GM12875 (cell line): ENCODE data around the gene PPP1CC.
"Not testable (repeated sequence)": the region's sequence is repeated elsewhere in the genome, so short reads cannot be mapped to it uniquely, and the experiment has no call there.

ENCODE experiments used
- H3K4me3 ChIP-seq: one replicate; pipeline ENCODE4 v1.5.1; 2011; ENCODE audit warnings: low read depth, low read length, control low read depth
- TF ChIP-seq, protein P1 (sequence below): IDR thresholded peaks from 2 replicates; pipeline ENCODE4 v1.5.1; 2011; ENCODE audit warnings: low read depth, mild to moderate bottlenecking, control low read depth, inconsistent platforms, low read length, moderate library complexity, borderline replicate concordance; ENCODE audit not compliant: insufficient read depth

Gene PPP1CC

DNA sequence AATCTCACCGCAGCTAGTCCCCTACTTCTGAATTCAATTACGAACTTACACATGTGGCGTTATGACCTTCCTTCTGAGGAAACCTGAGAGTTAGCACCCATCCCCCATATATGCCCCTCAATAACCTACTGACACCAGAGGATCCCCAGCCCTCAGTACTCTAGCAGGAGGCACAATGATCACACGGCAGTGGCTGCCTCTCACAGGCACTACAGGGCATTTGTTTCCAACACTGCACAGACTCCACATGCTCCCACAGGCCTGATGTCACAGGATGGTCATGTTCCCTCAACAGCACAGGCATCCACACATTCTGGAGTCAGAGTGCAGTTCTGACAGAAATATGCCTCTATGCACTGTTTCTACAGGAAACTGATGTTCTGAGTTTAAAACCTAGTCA, 17.4 kb downstream of the PPP1CC start:
- no peak overlapping the region for H3K4me3 ChIP-seq
- TF ChIP-seq, protein P1, sequence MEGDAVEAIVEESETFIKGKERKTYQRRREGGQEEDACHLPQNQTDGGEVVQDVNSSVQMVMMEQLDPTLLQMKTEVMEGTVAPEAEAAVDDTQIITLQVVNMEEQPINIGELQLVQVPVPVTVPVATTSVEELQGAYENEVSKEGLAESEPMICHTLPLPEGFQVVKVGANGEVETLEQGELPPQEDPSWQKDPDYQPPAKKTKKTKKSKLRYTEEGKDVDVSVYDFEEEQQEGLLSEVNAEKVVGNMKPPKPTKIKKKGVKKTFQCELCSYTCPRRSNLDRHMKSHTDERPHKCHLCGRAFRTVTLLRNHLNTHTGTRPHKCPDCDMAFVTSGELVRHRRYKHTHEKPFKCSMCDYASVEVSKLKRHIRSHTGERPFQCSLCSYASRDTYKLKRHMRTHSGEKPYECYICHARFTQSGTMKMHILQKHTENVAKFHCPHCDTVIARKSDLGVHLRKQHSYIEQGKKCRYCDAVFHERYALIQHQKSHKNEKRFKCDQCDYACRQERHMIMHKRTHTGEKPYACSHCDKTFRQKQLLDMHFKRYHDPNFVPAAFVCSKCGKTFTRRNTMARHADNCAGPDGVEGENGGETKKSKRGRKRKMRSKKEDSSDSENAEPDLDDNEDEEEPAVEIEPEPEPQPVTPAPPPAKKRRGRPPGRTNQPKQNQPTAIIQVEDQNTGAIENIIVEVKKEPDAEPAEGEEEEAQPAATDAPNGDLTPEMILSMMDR = no peak

DNA sequence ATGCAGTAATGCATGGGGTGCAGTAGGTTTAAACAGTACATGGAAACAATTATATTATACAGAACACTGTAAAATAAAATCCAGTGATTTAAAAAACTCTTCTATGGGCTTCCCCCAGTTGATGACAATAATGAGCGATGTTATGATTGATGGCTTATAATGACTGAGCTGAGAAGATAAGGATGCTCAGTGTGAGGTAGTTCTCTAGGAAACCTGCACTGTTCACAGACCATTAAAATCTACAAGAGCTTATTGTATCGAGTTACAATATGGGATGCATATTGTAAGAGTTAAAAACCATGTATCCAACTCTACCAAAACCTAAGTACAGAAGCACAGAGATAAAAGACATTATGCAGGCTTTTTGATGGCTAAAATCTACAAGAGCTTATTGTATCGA, 19.8 kb downstream of the PPP1CC start:
- H3K4me3 ChIP-seq = not testable (repeated sequence)

DNA sequence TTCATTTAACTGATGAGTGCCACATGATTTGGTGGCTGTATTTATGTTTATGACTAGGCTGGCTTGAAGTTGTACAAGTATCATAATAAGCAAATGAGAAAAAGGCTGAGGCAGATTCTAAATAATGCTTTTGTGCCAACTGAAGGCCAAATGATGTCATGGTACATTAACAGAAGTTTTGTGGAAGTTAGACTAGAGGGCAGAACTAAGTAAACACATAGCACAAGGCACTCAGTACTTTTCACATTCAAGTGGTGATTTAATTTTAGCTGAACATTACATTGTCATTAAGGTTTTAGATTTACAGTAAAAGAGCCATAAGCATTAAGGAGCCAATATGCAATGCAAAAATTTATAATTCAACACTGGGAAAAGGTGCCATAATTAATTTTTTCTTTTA, 21.1 kb downstream of the PPP1CC start:
- no peak overlapping the region for H3K4me3 ChIP-seq
- TF ChIP-seq, protein P1 = no peak

DNA sequence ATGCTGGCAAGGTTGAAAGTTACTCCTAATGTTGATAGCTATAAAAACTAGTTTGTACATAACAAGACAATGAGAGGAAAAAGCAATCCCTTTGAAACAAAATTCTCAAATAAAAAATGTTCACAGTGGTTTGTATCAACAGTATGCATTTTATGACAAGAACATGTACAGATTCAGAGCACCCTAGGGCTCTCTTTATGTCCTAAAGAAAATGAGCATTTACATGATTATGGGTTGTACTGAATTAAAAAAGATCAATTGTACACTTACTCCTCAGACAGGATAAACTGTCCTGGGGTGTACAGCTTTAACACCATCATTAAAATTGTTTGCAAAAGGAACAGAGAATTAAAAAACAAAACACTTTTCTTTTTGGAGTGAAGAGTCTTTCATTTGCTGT, 22.2 kb downstream of the PPP1CC start:
- no peak overlapping the region for H3K4me3 ChIP-seq
- TF ChIP-seq, protein P1 = no peak

DNA sequence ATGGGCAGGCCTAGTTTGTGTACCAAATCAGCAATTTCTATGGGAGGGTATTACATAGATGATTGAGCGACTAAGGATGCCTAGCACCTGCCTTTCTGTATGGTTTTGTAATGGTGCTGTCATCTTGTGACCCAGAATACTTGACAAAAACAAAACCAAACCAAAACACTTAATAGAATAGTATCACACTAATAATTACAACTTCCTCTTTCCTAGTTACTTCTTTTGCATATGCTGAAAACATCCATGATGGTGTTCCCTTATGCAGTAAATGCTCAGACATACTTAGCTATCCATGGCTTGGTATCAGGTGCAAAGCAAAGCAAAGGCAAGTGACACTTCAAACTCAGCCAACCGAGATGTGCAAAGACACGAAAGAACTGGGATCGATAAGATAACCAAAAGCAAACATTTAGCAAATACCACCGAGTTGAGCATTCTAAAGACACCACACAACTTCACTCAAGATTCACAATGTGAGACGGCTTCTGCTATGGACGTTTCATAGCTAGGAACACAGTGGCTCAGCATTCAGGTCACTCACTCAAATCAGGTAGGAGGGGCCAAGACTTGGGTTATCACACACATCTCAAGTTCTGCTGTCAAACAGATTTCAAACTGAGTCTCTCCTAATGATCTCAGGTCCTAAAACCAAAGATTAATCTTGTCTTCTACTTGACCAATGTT, 24.3 kb downstream of the PPP1CC start:
- TF ChIP-seq, protein P1 = no peak
- no peak overlapping the region for H3K4me3 ChIP-seq

DNA sequence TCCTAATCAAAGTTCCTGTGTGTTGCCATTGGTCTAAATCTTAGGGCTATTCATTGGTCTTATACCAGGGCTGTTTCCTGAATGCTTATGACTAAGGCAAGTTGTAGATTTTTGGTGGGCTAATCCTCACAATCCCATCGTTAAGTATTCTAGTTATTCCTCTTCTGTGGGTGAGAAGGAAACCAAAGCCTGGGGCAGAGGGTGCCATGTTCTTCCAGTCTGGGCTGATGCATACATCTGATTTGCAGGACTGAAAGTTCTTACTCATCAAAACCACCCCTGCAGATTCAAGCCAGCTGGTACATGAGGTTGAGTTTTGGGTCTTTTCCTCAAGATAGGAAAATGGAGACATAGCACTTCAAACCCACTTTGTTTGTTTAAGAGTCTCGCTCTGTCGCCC, 25.7 kb downstream of the PPP1CC start:
- no peak overlapping the region for H3K4me3 ChIP-seq
- TF ChIP-seq, protein P1 = no peak

DNA sequence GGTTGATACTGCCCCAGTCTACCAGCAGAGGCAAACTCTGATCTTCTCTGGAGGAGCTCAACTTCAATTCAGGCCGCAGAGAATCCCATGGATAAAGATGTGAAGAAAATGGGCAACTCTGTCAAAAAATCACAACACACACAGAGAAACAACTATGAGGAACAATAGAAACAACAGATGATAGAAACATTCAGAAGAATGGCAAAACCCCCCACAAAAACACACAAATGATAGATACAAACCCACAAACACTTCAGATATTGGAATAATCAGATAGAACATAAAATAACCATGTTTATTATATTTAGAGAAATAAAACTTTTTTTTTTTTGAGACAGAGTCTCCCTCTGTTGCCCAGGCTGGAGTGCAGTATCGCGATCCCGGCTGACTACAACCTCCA, 33.8 kb downstream of the PPP1CC start:
- no peak overlapping the region for H3K4me3 ChIP-seq
- TF ChIP-seq, protein P1 = no peak

DNA sequence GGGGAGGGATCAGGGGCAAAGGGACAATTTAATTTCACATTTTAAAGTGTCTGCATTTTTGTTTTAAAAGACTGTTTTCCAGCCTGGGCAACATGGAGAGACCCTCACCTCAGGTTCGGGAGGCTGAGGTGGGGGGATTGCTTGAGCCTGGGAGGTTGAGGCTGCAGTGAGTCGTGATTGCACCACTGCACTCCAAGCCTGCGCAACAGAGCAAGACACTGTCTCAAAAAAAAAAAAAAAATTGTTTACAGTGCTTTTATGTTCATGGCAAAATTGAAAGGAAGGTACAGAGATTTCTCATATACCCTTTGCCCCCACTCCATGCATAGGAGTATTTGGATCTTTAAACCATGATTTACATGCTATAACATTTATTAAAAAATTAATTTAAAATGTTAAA, 37.4 kb downstream of the PPP1CC start:
- TF ChIP-seq, protein P1 = no peak
- no peak overlapping the region for H3K4me3 ChIP-seq
